ENCODE results near the gene AK4.
"Not testable (repeated sequence)": the region's sequence is repeated elsewhere in the genome, so short reads cannot be mapped to it uniquely, and the experiment has no call there.

- not testable (repeated sequence) for TF ChIP-seq ZBTB33 (IDR thresholded peaks at IDR 0.05); CTCF (IDR thresholded peaks at IDR 0.05; ENCODE audit: low read depth, low read length, missing input control); TAF1 (conservative IDR thresholded peaks at IDR 0.05); ATF3 (IDR thresholded peaks at IDR 0.05); JUND (IDR thresholded peaks at IDR 0.05); RAD21 (IDR thresholded peaks at IDR 0.05); MAX (IDR thresholded peaks at IDR 0.05); SP1 (IDR thresholded peaks at IDR 0.05); HNF4G (IDR thresholded peaks at IDR 0.05); GABPA (IDR thresholded peaks at IDR 0.05 in 1 of 2, conservative IDR thresholded peaks at IDR 0.05 in 1 of 2); REST (IDR thresholded peaks at IDR 0.05); YY1 (IDR thresholded peaks at IDR 0.05); NR2F2 (IDR thresholded peaks at IDR 0.05); EGR1 (IDR thresholded peaks at IDR 0.05; ENCODE audit: low read depth in 2 of 2)
Observed at GRCh38 chr1:65139793-65140192, 8.2 kb upstream of the AK4 start.
